Measurements from ENCODE around the gene VAMP3. TPM values are rescaled to one million over a fixed set of nuclear protein-coding genes. Genes with fewer than 3 reads are reported as not detected.

The VAMP3 gene
- total RNA-seq, 1 experiment from 2014 or later = 57.8 TPM

DNA sequence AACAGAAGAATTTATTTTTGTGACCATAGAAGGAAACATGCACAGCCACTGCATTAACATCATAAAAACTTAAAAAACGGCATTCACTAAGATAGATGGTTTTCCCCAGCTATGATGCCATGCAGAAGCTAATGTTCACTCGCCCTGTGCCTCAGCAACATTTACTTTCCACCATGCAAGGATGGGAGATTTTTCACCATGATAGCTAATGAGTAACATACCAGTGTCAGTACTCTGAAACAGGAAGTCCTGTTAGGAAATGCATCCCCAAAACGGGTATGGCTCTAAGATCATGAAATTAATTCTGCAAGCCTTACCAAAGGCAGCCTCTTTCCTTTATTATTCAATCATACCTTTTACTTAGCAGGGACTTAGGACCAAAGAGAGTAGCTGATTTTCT is 17.5 kb upstream of the VAMP3 start:
- Mint-ChIP-seq H3K36me3 (ENCODE audit: insufficient read depth, unreplicated experiment) (no peaks in the 10 kb centered on the region), H3K4me1 (ENCODE audit: low read depth, unreplicated experiment) (no peaks in the 10 kb centered on the region), H3K27ac (ENCODE audit: unreplicated experiment) (no peak overlapping the region), H3K27me3 (ENCODE audit: unreplicated experiment) (no peaks in the 10 kb centered on the region), H3K9me3 (ENCODE audit: low read depth, unreplicated experiment) (no peaks in the 10 kb centered on the region), H3K4me3 (ENCODE audit: low read depth, unreplicated experiment) (no peak overlapping the region)
- TF ChIP-seq, protein P1, sequence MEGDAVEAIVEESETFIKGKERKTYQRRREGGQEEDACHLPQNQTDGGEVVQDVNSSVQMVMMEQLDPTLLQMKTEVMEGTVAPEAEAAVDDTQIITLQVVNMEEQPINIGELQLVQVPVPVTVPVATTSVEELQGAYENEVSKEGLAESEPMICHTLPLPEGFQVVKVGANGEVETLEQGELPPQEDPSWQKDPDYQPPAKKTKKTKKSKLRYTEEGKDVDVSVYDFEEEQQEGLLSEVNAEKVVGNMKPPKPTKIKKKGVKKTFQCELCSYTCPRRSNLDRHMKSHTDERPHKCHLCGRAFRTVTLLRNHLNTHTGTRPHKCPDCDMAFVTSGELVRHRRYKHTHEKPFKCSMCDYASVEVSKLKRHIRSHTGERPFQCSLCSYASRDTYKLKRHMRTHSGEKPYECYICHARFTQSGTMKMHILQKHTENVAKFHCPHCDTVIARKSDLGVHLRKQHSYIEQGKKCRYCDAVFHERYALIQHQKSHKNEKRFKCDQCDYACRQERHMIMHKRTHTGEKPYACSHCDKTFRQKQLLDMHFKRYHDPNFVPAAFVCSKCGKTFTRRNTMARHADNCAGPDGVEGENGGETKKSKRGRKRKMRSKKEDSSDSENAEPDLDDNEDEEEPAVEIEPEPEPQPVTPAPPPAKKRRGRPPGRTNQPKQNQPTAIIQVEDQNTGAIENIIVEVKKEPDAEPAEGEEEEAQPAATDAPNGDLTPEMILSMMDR (IDR thresholded peaks at IDR 0.05; ENCODE audit: unreplicated experiment) = no peak
- CTCF ChIA-PET = interaction anchor here (4.6 kb wide), 1 partner anchor 85 kb away, joined by 50 read pairs; no protein-coding TSS in a partner anchor
- intact Hi-C loops (cut with micrococcal nuclease; ENCODE audit: unreplicated experiment) = loop anchor here (1.0 kb wide), 1 partner anchor 86 kb away; no protein-coding TSS in a partner anchor
- no TSS peak for BruUV-seq (replicated peaks)
- DNase-seq = no peak

DNA sequence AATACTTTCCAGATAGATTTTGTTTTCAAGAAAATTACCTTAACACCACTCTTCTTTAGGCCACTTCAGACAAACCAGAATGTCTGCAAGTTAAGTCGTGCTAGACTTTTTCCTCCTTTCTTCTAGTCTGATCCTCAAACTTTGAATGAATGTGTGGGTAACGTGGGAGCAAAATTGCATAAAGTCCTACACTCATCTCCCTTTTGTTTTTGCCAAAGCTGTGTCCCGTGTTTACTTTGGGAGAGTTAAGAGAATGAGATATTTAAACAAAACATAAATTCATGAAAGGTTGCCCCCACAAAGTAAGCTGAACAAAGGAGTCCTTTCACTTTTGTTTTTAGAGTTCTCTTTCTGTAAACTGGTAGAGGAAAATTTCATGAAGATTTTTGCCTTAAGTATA is 16.9 kb upstream of the VAMP3 start:
- BruUV-seq (replicated peaks) = no TSS peak
- no peaks in the 10 kb centered on the region for H3K36me3 Mint-ChIP-seq (ENCODE audit: insufficient read depth, unreplicated experiment)
- no peaks in the 10 kb centered on the region for H3K27me3 Mint-ChIP-seq (ENCODE audit: unreplicated experiment)
- CTCF ChIA-PET = interaction anchor here (4.6 kb wide), 1 partner anchor 86 kb away, joined by 50 read pairs; no protein-coding TSS in a partner anchor
- H3K4me3 Mint-ChIP-seq (ENCODE audit: low read depth, unreplicated experiment) = no peak overlapping the region
- DNase-seq = no peak
- no peak overlapping the region for H3K27ac Mint-ChIP-seq (ENCODE audit: unreplicated experiment)
- H3K4me1 Mint-ChIP-seq (ENCODE audit: low read depth, unreplicated experiment) = no peaks in the 10 kb centered on the region
- TF ChIP-seq, protein P1 (IDR thresholded peaks at IDR 0.05; ENCODE audit: unreplicated experiment) = no peak
- intact Hi-C loops (cut with micrococcal nuclease; ENCODE audit: unreplicated experiment) = no loop called here
- H3K9me3 Mint-ChIP-seq (ENCODE audit: low read depth, unreplicated experiment) = no peaks in the 10 kb centered on the region

DNA sequence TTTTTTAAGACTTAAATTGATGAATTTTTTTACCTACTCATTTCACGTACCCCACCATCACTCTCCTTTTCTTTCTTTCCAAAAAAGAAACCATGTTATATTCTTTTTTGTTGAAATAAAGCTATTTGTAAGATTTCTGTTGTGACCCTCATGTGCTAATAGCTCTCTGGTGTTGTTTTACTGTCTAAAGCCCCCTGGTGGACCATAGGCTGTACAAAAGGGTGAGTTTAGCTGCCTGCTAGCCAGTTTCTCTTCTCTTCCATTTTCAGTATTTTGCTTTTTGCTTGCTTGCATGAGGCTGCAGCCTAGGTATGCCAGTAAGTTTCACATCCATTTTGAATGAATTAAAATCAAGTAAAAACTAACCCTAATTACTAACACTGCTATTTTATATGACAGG is 15.6 kb upstream of the VAMP3 start:
- Mint-ChIP-seq H3K36me3 (ENCODE audit: insufficient read depth, unreplicated experiment) (no peaks in the 10 kb centered on the region), H3K4me3 (ENCODE audit: low read depth, unreplicated experiment) (no peak overlapping the region), H3K4me1 (ENCODE audit: low read depth, unreplicated experiment) (no peaks in the 10 kb centered on the region), H3K27ac (ENCODE audit: unreplicated experiment) (no peak overlapping the region), H3K9me3 (ENCODE audit: low read depth, unreplicated experiment) (no peaks in the 10 kb centered on the region), H3K27me3 (ENCODE audit: unreplicated experiment) (no peaks in the 10 kb centered on the region)
- intact Hi-C loops (cut with micrococcal nuclease; ENCODE audit: unreplicated experiment) = no loop called here
- DNase-seq = no peak
- TF ChIP-seq, protein P1 (IDR thresholded peaks at IDR 0.05; ENCODE audit: unreplicated experiment) = no peak
- CTCF ChIA-PET = interaction anchor here (0.6 to 1.0 kb wide), 3 partner anchors 50 to 954 kb away, joined by 3 to 7 read pairs (median 5); no protein-coding TSS in a partner anchor
- no TSS peak for BruUV-seq (replicated peaks)

DNA sequence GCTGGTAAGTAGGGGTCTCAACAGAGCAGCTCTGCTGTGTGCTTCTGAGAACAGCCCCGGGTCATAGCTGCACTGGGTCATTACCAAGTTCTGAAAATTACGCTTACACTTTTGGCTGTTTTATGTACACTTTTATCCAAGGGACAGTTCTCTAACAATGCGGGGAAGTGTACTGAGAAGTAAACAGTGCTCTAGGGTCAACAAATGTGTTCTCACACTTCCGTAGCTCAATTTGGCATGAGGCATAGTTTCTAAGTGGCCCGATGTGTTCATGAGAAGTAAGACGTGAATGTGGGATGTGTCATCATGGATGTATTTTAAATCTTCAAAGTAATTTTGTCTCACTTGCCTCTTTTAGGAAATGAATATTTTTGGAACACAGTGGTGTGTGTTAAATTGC is 10.9 kb upstream of the VAMP3 start:
- Mint-ChIP-seq H3K36me3 (ENCODE audit: insufficient read depth, unreplicated experiment) (no peaks in the 10 kb centered on the region), H3K27ac (ENCODE audit: unreplicated experiment) (no peak overlapping the region), H3K4me1 (ENCODE audit: low read depth, unreplicated experiment) (no peaks in the 10 kb centered on the region), H3K9me3 (ENCODE audit: low read depth, unreplicated experiment) (no peaks in the 10 kb centered on the region), H3K27me3 (ENCODE audit: unreplicated experiment) (no peaks in the 10 kb centered on the region), H3K4me3 (ENCODE audit: low read depth, unreplicated experiment) (no peak overlapping the region)
- no peak for DNase-seq
- TF ChIP-seq, protein P1 (IDR thresholded peaks at IDR 0.05; ENCODE audit: unreplicated experiment) = no peak
- intact Hi-C loops (cut with micrococcal nuclease; ENCODE audit: unreplicated experiment) = no loop called here
- BruUV-seq (replicated peaks) = no TSS peak
- CTCF ChIA-PET = no interaction called here

Data from Calu3 (cell line).